GM18909 (cell line): Measurements from ENCODE around the gene TM4SF20.

Experiments used
- ATAC-seq: cut with Tn5 transposase; IDR thresholded peaks from one replicate; pipeline ENCODE4 v1.9.1; 2021; ENCODE audit warnings: mild to moderate bottlenecking; ENCODE audit not compliant: unreplicated experiment, poor library complexity

Gene TM4SF20

DNA sequence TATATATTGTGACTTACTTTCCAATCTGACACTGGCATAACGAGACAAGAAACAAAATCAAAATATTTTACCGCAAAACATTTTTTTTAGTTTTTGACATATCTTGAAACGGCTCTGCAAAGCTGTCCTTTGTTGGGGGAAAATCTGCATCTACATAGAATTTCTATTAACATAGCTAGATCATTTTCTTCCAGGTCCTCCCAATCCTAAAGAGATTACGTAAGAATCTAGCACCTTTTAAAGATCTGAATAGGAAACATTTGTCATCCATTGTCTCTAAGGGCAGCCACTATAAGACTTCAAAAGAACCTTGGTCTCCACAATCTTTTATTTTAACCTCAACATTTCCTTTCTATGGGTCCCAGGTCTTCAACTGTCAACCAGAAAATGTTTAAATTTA is 55.3 kb downstream of the TM4SF20 start:
- no peak for ATAC-seq

DNA sequence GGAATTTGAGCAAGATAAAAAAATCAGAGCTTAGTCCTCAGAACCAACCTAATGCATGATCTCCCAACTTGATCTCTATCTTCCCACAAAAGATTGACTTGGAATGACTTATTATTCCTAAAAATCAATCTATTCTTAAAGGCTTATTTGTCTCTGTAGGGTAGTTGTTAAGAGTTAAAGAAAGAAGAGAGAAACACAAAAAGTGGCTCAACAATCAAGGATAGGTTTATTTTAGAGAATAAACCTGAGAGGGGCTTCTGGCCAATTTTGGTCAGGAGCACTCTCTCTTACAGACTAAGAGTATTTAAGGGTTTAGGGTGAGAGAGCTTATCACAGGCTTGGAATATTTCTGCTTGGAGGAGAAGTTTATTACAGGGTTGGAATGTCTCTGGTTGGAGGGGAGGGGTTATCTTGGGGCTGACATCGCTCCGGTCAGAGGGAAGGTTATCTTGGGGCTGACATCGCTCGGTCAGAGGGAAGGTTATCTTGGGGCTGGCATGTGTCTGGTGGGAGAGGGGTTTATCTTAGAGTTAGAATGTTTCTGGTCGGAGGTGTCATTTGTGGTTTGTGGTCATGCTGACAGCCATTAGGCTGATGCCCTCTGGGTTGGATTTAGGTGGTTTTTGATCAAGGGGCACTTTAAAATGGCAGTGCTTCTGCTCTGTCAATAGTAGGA is 56.4 kb downstream of the TM4SF20 start:
- ATAC-seq = no peak

DNA sequence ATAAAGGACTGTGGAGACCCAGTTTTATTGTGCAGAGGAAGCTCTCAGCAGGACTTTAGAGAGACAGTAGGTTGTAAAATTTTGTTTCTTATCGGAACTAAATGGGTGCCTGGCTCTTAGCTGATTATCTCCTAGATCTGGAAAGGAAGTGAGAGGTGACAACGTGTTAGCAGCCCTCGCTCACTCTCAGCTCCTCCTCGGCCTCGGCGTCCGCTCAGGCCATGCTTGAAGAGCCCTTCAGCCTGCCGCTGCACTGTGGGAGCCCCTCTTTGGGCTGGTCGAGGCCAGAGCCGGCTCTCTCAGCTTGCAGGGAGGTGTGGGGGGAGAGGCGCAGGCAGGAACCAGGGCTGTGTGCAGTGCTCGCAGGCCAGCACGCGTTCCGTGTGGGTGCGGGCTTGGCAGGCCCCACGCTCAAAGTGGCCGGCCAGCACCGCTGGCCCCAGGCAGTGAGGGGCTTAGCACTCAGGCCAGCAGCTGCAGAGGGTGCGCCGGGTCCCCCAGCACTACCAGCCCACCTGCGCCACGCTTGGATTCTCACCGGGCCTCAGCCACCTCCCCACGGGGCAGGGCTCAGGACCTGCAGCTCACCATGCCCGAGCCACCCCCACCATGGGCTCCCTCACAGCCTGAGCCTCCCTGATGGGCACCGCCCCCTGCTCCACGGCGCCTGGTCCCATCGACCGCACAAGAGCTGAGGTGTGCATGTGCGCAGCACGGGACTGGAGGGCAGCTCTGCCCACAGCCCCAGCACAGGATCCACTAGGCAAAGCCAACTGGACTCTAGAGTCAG is 58.6 kb downstream of the TM4SF20 start:
- no peak for ATAC-seq

DNA sequence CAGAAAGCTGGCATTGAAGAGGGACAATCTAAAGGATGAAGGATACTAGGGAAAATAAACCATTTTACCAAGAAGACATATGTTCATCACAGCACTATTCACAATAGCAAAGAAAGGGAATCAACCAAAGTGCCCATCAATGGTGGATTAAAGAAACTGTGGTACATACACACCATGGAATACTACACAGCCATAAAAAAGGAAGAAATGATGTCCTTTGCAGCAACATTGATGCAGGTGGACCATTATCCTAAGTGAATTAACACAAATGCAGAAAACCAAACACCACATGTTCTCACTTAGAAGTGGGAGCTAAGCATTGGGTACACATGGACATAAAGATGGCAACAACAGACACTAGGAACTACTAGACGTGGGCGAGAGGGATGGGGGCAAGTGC is 61.3 kb downstream of the TM4SF20 start:
- ATAC-seq = no peak

DNA sequence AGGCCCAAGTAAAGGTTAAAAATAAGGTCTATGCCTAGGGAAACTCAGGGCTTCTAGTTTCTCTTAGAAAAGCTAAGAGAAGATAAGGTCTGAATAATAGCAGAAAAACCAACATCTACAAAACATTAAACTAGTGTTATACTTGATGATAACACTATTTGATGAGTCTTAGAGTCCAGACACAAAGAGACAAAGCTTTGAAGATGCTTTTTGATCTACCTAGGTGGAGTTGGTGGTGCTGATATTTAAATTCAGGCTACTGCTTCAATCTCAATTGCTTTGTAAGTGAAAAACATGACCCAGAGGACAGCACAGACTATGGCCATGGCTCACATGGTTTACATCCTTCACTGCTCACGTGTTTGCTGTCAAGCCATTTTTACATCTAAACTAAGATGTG is 65.8 kb downstream of the TM4SF20 start:
- no peak for ATAC-seq

DNA sequence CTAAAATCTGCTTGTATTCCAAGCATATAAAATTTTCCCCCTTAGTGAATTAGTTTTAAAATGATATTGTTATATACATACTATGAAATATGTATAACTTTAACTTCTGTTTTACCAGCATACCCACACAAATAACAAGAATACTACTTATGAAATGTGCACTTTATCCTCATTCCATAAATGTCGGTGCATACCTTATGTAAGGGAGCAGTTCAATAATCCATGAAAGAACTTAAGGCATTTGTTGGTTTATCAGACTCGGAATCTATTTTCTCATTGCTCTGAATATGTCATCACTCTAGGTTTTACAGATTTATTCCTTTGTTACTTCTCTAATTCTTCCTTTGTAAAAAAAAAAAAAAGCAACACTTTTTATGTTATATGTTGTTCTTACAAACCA is 66.5 kb downstream of the TM4SF20 start:
- ATAC-seq = no peak
